GM21360 (cell line): ENCODE measurements around the gene ADCY5.

Experiments
- ATAC-seq: cut with Tn5 transposase; IDR thresholded peaks from one replicate; pipeline ENCODE4 v1.9.1; 2021; ENCODE audit warnings: mild to moderate bottlenecking, moderate library complexity; ENCODE audit not compliant: unreplicated experiment

Gene ADCY5

DNA sequence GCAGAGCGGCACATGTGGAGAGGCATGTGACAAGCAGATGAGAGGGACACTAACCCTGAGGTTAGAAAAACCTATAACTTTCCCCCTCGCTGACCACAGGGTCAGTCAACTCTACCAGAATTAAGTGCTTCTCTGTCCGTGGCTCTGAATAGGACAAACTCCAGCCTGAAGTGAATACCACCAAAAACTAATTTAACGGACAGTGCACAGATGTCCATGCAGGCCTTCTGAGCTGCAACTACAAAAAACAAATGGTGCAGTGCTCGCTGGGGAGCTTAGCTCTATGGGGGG lies 59.3 kb downstream of the ADCY5 start:
- no peak for ATAC-seq

DNA sequence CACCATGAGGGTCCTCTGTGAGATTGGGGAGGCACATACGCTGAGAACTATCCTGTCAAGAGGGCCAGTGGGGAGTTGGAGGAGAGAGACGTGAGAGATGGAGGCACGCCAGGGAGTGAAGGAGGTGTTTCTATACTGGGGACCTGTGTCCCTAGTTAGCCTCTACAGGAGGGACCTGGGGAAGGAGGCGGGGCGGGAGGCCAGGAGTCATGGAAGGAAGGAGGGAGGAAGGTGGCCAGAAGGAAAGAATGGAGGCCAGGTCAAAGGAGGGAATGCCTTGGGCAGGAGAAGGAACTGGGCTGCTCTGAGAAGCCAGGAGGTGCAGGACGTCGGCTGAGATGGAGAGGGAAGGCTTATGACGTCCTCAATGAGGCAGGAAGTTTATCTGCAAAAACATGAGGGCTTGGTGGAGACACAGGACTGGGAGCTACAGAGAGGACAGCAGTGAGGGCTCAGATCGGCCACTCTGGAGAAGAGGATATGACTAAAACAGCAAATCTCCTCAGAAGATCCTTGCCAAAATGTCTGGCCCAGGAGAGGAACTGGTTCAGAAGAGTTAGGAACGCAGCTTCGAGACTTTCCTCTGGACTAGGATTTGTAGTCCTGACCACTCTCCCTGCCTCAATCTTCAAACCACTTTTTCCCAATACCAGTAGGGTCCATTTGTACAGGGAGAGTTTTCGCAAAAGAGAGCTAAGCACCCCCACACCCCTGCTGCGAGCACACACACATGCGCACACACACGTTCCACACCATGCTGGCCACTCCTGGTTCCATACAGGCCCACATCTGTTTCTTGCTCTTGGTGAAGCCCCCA lies 59.9 kb downstream of the ADCY5 start:
- no peak for ATAC-seq

DNA sequence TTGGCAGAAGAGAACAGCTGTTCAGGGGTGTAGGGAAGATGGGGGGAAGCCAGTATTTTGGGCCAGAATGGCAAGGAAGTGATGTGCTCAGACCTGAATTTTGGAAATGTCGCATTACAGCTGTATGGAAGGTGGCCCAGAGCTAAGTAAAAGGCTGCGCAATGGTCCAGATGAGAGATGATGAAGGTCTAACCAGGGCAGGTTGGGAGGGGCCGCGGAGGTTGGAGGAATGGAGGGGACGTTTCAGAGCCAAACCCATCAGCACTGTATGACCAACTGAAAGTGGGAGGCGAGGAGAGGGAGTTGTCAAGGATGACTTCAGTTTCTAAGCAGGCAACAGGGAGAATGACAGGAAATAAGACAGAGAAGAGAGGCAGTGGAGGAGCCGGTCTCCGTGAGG lies 60.8 kb downstream of the ADCY5 start:
- no peak for ATAC-seq

DNA sequence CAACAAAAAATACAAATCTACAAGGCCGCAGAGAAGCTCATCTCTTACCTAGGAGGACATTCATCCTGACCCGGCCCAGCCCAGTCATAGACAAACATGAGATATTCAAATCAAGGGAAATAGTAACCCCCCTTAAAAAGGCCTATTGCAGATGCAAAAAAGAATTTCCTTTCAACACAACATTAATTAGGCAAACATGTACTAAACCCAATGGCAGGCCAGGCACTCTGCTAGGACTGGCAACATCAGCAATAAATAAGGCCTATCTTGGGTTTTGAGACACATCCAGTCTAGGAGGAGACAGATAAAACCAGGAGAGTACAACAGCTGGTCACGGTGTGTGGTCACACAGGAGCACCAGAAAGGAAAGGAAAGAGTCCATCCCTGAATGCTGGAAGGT lies 61.4 kb downstream of the ADCY5 start:
- ATAC-seq, result no peak

DNA sequence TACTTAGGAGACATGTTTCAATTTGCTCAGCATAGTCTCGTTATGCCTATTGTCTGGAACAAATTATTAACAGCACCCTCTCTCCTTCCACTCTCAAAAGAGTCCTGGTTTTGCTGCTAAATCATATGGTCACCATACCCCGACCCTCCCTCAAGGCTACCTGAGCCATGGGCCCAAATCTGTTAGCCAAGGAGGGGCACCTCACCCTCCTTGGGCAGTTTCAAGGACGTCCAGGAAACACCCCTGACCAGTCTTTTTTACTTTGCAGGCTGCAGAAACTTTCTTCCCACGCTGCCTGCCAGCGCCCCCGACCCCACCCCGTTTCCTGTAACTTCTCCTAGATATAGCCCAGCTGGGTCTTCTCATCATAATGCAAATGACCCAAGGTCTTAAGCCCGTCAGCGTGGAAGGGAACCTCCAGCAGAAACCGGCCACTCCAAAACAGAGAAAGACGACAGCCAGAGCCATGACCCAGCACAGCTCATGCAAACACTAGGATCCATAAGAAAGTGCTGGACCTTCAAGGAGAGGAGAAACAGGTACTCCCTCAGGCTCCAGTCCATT lies 62.3 kb downstream of the ADCY5 start:
- no peak for ATAC-seq

DNA sequence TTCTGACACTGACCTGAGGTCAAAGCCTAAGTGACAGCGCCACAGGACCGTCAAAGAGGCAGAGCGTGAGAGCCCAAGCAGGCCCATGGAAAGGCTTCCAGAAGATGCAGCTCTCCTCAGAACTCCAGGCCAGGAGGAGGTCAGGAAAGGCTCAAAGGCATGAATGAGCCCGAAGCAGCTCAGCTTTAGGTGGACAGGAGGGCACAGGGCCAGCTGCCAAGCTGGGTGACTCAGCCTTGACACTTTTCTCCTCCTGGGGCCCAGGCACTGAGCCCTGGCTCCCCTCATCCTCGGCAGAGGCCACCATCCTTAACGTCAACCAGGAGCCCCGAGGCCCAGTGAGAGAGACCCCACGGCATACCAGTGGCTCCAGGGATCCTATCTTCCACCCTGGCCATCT lies 62.9 kb downstream of the ADCY5 start:
- no peak for ATAC-seq

DNA sequence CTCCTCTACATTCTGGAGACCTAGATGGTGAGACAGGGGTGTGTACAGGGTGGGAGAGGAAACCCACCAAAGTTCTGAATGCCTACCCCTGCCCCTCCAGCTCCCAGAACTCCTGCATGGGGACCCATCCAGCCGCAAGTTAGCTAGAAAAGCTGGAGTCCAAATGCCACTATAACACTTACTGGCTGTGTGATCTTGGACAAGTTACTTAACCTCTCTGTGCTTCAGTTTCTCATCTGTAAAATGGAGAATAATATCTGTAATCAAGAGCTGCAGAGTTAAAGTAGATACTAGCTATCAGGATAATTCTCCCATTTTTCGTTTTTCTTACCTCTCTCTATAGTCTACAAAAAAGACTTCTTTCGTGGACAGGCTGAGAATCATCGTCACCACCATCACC lies 63.4 kb downstream of the ADCY5 start:
- ATAC-seq, result no peak

DNA sequence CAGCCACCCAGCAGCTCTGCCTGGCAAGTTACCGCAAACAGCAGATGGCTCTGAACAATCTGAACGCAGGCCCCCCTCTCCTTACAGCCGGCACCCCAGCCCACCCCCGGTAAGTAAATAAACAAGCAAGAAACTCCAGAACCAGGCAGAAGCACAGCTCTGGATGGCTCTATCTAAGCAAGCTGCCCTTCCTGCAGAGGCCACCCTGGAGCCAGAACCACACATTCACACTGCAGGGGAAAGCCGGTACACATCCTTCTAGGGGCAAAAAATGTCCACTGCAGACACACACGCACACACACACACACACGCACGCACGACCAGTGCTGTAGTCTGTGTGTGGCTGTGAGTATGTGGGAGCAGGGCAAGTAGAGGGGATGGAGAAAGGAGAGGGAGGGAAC lies 63.9 kb downstream of the ADCY5 start:
- no peak for ATAC-seq

DNA sequence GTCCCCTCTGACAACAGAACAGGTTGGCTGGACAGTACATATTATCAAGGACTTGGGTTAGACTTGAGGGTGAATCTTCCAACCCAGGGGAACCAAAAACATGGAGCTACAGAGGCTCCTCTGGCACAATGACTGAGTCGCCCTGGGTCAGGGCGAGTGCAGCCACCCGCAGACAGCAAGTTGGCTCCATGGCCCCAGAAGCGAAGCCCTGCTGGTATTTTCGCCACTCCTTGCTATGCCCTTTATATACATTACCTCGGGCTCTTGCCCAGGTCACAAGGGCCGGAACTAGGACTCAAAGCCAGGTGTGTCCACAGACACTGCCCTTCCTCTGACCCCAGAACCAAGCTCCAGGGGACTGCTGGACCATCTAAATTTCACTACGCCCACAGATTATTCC lies 64.6 kb downstream of the ADCY5 start:
- ATAC-seq, result no peak

DNA sequence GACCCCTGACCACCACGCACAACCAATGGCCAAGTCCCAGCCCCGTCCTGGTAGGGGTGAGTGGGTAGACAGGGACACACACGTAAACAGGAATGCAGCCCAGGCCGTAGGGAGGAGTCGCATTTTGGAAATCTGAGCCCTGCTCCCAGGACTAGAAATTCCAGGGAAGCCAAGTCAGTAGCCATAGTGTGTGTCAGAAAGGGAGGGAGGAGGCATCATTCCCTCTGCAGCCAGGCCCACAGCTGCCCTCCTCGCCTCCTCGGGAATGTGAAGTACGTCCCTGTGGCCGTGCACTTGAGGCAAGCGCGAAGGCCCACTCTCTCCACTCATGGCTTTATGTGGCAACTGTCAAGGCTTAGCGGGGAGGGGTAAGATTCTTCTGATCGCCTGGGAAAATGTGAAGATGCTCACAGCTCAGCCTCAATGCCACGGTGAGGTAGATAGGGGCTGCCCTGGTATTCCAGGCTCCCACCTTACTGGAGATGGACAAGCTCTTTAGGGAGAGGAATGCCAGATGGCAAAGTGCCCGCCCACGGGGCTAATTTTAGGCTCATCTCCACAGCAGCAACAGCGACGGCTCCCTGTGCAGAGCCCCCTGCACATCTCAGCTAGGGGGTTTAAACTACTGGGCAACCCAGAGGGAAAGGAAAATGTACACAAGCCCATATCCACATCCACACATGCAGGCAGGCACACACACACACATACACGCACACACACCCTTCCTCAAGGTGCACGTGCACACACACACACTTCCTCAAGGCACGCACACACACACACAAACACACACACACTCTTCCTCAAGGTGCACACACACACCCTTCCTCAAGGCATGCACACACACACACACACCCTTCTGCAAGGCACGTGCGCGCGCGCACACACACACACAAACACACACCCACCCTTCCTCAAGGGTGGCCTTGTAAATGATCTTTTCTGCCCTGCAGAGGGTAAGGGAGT lies 65.5 kb downstream of the ADCY5 start:
- ATAC-seq, result no peak

DNA sequence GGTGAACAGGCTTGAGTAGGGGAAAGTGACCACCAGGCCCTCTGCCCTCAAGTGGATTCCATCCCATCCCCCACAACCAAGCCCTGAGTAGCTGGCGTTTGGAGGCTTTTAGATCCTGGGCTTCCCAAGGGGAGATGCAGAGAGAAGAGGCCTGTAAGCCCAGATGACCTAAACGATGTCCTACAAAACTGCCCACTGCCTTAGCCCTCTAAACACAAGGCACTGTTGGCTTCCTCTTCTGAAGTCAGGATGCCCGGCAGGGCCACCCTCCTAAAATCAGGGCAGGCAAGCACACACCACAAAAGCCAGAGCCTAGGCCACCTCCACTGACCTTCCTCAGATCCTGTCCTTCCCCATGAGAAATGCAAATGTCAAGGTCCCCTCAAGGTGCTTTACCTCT lies 68.6 kb downstream of the ADCY5 start:
- no peak for ATAC-seq

DNA sequence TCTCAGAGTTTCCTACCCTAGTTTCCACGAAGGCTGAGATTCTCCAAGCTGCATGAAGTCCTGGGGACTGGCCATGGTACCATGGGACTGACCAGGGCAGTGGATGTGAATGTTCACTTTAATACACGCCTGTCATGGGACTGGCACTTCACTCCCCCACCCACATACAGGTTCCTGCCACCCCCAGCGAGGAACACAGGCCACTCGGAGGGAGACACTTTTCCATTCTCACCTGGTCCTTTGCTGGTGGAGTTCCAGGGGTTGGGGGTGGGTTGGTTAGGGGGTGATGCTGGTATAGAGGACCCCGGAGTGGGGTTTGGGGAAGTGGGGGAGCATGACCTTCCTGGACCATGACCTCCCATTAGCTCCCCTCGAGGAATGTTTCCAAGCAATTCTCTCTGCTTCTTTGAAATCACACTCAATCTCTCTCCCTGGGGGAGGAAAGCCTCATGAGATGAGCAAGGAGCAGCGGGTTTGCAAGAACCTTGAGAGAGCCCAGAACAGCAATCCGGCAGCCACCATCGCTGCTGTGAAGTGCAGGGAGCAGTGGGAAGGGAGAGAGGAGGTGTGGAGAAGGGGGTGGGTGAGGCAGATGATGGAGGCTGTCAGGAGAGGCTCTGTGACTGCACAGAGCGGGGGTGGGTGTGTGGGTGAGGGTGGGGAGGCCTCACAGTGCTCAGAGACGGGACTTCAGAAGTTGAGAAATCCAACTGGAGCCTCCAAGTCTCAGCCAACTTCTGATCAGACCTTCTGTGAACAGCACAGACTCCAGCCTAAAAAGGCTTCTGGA lies 69.7 kb downstream of the ADCY5 start:
- ATAC-seq, result no peak

DNA sequence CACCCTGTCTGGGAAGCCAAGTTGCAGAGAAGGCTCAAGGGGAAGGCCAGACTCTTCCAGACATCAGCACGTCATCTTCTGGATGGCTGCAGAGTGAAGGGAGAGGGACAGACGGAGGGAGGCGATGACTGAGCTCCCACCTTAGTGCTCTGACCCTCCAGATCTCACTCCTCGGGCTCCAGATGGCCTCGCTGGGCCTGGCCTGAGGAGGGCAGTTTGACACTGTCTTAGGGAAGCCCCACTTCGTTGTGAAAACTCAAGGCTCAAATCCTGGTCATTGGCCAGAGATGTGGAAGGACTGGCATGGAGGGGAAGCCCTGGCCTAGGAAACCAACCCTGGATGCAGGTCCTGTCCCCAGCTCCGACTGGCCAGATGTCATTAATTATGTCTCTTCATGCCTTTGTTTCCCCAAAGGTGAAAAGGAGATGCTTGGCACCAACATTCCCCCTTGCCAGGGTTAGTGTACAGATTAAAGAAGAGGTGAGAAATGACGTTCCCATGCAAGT lies 70.4 kb downstream of the ADCY5 start:
- no peak for ATAC-seq

DNA sequence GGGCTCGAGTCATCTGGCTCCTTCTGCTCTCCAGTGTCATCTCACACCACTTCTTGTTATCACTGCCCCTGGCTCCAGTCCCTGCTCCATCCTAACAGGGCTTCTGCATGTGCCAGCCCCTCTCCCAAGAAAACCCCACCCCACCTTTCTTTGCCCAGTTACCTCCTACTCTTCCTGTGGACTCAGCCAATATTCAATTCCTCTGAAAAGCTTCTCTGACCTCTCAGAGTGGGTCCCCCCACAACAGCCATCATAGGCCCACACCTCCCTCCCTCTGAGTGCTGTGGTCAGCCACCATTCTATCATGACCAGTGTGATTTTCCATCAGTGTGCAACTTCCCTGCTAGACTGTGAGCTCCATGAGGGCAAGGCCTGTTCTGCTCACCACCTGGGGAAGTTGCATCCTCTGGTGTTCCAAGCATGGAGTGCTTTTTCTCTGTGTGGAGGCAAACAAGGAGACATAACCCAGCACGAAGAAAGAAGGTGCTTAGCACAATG lies 71.6 kb downstream of the ADCY5 start:
- ATAC-seq, result no peak

DNA sequence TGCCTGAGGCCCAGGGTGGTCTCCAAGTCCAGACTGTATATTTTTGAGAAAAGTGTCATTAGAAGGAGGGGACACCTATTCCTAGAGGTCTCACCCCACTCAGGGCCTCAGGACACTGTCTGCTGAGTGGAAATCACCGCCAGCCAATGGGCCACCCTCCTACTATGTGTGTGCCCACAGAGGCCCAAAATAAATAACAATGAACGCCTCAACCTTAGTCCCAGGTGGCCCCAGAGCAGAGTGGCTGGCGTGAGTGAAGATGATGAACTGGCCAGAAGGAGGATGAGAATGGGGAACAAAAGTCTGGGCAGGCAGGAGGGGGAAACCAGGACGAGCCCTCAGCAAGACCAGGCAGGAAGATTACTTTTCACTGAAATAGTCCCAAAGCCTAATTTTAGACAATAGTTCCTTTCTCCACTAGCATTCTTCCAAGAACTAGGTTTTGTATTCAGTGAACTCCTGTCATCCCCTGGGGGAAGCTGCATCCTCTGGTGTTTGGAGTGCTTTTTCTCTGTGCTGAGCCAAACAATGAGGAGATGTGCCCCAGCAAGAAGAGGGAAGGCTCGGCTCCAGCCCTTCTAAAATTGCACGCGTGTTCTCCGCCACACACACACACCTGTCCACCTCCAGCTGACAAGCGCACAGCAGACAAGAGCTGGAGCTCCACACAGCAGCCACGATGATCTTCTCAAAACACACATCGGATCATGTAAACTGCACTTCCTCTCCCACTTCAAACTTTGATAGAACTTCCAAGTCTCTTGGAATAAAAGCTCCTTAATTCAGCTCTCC lies 72.2 kb downstream of the ADCY5 start:
- no peak for ATAC-seq

DNA sequence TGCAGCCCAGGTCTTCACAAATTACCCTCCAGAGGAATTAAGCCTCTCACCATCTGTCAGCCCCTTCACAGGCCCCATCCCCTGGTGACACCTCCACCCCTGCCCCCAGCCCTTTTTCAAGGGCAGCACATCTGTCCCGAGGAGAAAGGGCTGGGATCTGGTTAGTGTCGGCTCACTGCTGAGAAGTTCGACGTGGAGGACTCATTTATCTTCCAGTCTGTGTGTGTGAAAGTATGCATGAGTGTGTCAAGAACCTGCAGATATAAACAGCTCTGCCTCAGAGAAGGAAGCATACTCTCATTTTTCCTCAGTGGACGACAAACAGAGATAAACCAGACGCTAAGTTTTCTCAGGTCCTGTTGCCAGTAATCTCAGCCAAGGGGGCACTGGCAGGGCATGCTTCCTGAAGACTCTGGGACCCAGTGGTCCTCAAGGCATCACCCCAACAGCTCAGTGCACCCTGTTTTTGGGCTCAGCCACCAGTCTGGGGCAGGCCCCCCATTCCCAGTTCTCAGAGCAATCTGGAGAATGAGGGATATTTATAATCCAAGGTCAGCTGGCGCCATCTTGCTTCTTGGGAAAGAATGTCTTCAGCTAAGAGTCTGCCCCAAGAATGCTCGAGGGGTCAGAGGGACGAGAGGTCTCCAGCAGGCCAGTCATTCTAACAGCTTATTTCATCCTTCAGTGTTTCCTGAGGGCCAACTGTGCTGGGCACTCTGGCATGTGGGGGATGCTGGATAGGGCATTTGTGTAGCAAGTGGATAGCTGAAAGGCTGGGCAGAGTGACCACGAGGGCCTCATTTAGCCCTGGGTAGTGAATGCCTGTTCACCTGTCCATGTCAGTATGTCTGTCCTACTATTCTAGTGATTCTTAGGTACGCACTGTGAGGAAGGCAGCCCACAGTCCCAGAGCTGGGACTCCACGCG lies 73.6 kb downstream of the ADCY5 start:
- no peak for ATAC-seq

DNA sequence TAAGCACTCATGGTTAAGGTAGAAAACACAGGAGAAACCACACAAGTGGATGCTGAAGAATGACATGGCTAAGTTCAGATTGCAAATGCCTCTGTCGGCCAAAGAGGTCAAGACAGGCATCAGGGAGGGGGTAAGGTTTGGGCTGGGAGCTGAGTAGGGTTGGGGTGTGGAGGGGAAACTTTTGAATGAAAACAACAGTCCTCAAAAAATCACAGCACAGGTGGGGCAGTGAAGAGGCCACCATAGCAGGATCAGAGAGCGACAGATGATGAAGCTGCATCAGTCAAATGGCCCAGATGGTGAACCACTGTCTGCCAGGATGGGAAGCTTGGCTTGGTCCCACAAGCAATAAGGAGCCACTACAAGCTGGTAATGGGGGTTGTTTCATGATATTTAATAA lies 74.9 kb downstream of the ADCY5 start:
- no peak for ATAC-seq

DNA sequence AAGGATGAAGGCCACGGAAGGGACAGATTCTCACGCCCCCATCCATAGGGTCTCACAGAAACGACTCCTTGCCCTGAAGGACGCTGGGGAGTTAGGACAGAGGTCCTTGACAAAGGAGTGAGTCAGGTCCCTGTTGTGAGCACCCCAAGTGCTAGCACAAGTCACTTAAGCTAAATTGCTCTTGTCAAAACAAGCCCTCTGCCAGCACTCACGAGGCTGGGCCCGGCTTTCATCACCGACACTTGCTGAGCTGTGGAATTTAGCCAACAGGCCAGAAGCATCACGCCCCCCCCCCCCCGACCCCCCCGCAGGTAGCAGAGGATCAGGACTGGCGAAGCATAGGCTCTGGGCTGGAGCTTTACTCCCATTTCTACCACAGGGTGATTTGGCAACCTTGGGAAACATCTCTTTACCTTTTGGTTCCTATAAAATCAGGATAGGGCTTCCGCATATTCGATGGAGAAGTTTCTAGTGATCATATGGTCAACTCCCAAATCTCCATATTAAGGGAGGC lies 75.4 kb downstream of the ADCY5 start:
- no peak for ATAC-seq
